DND-41 (cell line): ENCODE measurements around the gene NANS.

Experiments used
- ATAC-seq: fragments of 200-7000 bp; cut with Tn5 transposase; 3 replicates; pipeline ENCODE4 v1.9.1; 2021; ENCODE audit warnings: low read depth; ENCODE audit not compliant: insufficient read depth
- DNase-seq: peaks from one replicate; pipeline ENCODE4 v3.0.0-alpha.2; 2020
- H2AFZ ChIP-seq: 2 replicates; pipeline ENCODE4 v1.6.0; 2012; ENCODE audit warnings: low read depth, low read length
- H3K27ac ChIP-seq: 2 replicates; pipeline ENCODE4 v1.5.1; 2012; ENCODE audit warnings: low read length, inconsistent platforms
- H3K27me3 ChIP-seq: fragments of 200-600 bp; sonication (generic); 2 replicates; pipeline ENCODE4 v1.6.0; 2012; ENCODE audit warnings: low read length, mild to moderate bottlenecking, inconsistent platforms; ENCODE audit not compliant: insufficient read depth, poor library complexity
- H3K36me3 ChIP-seq: 2 replicates; pipeline ENCODE4 v1.5.1; 2012; ENCODE audit warnings: low read length, inconsistent platforms; ENCODE audit not compliant: insufficient read depth
- H3K4me1 ChIP-seq: 2 replicates; pipeline ENCODE4 v1.5.1; 2012; ENCODE audit warnings: mild to moderate bottlenecking, low read length; ENCODE audit not compliant: insufficient read depth
- H3K4me2 ChIP-seq: 2 replicates; pipeline ENCODE4 v1.6.0; 2012; ENCODE audit warnings: mild to moderate bottlenecking, moderate library complexity, low read length, inconsistent platforms; ENCODE audit not compliant: insufficient read depth
- H3K4me3 ChIP-seq, 2 experiments: fragments of 200-600 bp in 1 of 2; shearing (Covaris generic) in 1 of 2; 2 replicates each; pipeline ENCODE4 v1.5.1; 2012 to 2016; ENCODE audit warnings: inconsistent platforms in 2 of 2, low read length in 2 of 2, mild to moderate bottlenecking in 2 of 2, low read depth in 1 of 2, moderate library complexity in 1 of 2
- H3K79me2 ChIP-seq: 2 replicates; pipeline ENCODE4 v1.6.0; 2012; ENCODE audit warnings: low read length, inconsistent platforms; ENCODE audit not compliant: insufficient read depth
- H3K9ac ChIP-seq: 2 replicates; pipeline ENCODE4 v1.6.0; 2012; ENCODE audit warnings: low read depth, mild to moderate bottlenecking, inconsistent platforms, low read length, moderate library complexity
- H3K9me3 ChIP-seq: 2 replicates; pipeline ENCODE4 v1.5.1; 2012; ENCODE audit warnings: low read length, moderate library complexity, mild to moderate bottlenecking, inconsistent platforms; ENCODE audit not compliant: insufficient read depth, severe bottlenecking
- H4K20me1 ChIP-seq: 2 replicates; pipeline ENCODE4 v1.6.0; 2012; ENCODE audit warnings: low read length; ENCODE audit not compliant: insufficient read depth
- CTCF ChIP-seq: IDR thresholded peaks from 2 replicates; pipeline ENCODE4 v1.5.1; 2012; ENCODE audit warnings: borderline replicate concordance, low read length, moderate library complexity, mild to moderate bottlenecking; ENCODE audit not compliant: poor library complexity, severe bottlenecking; ENCODE audit errors: extremely low read depth
- EZH2 ChIP-seq: IDR thresholded peaks from 3 replicates; pipeline ENCODE4 v1.6.1; 2012; ENCODE audit warnings: borderline replicate concordance, low read depth, mild to moderate bottlenecking, moderate library complexity, low read length, inconsistent platforms; ENCODE audit not compliant: severe bottlenecking

NANS gene

GRCh38 chr9:98100456-98100855 lies 43.9 kb downstream of the NANS start:
- no peak for ATAC-seq
- Histone ChIP-seq H3K9me3 (no peaks in the 10 kb centered on the region), H3K79me2 (peaks cover 42% of the 10 kb centered on the region), H3K4me3 (no peak overlapping the region), H3K9ac (no peak overlapping the region), H4K20me1 (no peaks in the 10 kb centered on the region), H3K4me2 (no peak overlapping the region), H3K27me3 (no peaks in the 10 kb centered on the region), H2AFZ (no peak overlapping the region), H3K4me1 (peaks cover 49% of the 10 kb centered on the region), H3K36me3 (peaks cover 57% of the 10 kb centered on the region), H3K27ac (peak overlapping the region; percentile 44)
- no peak for DNase-seq
- TF ChIP-seq EZH2 (no peak), CTCF (no peak)

- H4K20me1 ChIP-seq = no peaks in the 10 kb centered on the region
- no peaks in the 10 kb centered on the region for H3K27me3 ChIP-seq
- H3K9ac ChIP-seq = peak overlapping the region; percentile 56
- no peak overlapping the region for H2AFZ ChIP-seq
- H3K9me3 ChIP-seq = no peaks in the 10 kb centered on the region
- H3K36me3 ChIP-seq = peaks cover 57% of the 10 kb centered on the region
- H3K79me2 ChIP-seq = peaks cover 51% of the 10 kb centered on the region
- 0 out of 4 replicates have a peak overlapping the region, but pooled peaks of 1 of the 2 experiments have one; percentile 12 for H3K4me3 ChIP-seq
- H3K4me1 ChIP-seq = peaks cover 58% of the 10 kb centered on the region
- TF ChIP-seq CTCF = no peak
- peak overlapping the region; percentile 94 for H3K27ac ChIP-seq
- 0 out of 3 replicates have a peak, but pooled peaks have one; percentile 1 for ATAC-seq
- peak overlapping the region; percentile 47 for H3K4me2 ChIP-seq
- no peak for DNase-seq
These were observed 44.9 kb downstream of the NANS start for GRCh38 chr9:98101416-98101815.

- Histone ChIP-seq H3K4me3 (peak overlapping the region in 1 of 2 experiments; percentile 43; a peak in 2 of 4 replicates), H3K9me3 (no peaks in the 10 kb centered on the region), H3K4me2 (peak overlapping the region; percentile 65)
These were observed 45.3 kb downstream of the NANS start for GRCh38 chr9:98101868-98102273.

More at GRCh38 chr9:98101868-98102273, 45.3 kb downstream of the NANS start:
- peaks cover 56% of the 10 kb centered on the region for H3K79me2 ChIP-seq
- H3K4me1 ChIP-seq = peaks cover 59% of the 10 kb centered on the region
- peak overlapping the region; percentile 99 for H3K27ac ChIP-seq
- peak overlapping the region; percentile 59 for H3K9ac ChIP-seq
- H3K36me3 ChIP-seq = peaks cover 55% of the 10 kb centered on the region
- ATAC-seq (peak; percentile 92), DNase-seq (peak; percentile 92)
- TF ChIP-seq EZH2 = no peak
- TF ChIP-seq CTCF = no peak
- H4K20me1 ChIP-seq = no peaks in the 10 kb centered on the region
- H3K27me3 ChIP-seq = no peaks in the 10 kb centered on the region
- H2AFZ ChIP-seq = no peak overlapping the region
